WTC11 (cell line): ENCODE results near the gene DMPK.
A peak's percentile ranks its signal among the peaks of the same experiment; 100 is the strongest.

Experiments used
- CREB1 ChIP-seq: sonication (generic); formaldehyde crosslinking; IDR thresholded peaks from 2 replicates; pipeline ENCODE4 v1.8.0; 2023; ENCODE audit warnings: mild to moderate bottlenecking, missing genetic modification reagents
- ELF4 ChIP-seq: sonication (generic); formaldehyde crosslinking; IDR thresholded peaks from 2 replicates; pipeline ENCODE4 v1.8.1; 2022; ENCODE audit warnings: low read depth, mild to moderate bottlenecking, moderate library complexity, missing genetic modification reagents
- NFATC4 ChIP-seq: fragments of 250-450 bp; sonication (Bioruptor Pico); IDR thresholded peaks from 2 replicates; pipeline ENCODE4 v1.9.0; 2021; ENCODE audit warnings: mild to moderate bottlenecking
- NR1H2 ChIP-seq: sonication (generic); formaldehyde crosslinking; IDR thresholded peaks from 2 replicates; pipeline ENCODE4 v1.9.0; 2021; ENCODE audit warnings: mild to moderate bottlenecking, moderate library complexity, missing genetic modification reagents
- PRRX2 ChIP-seq: fragments of 250-450 bp; sonication (Bioruptor Pico); IDR thresholded peaks from 2 replicates; pipeline ENCODE4 v1.8.0; 2021; ENCODE audit warnings: mild to moderate bottlenecking
- TEAD4 ChIP-seq: sonication (generic); formaldehyde crosslinking; IDR thresholded peaks from 2 replicates; pipeline ENCODE4 v1.8.0; 2022; ENCODE audit warnings: mild to moderate bottlenecking, missing genetic modification reagents
- TP53 ChIP-seq: sonication (generic); formaldehyde crosslinking; IDR thresholded peaks from 2 replicates; pipeline ENCODE4 v1.8.1; 2023; ENCODE audit warnings: mild to moderate bottlenecking, missing genetic modification reagents
- ZNF232 ChIP-seq: sonication (generic); formaldehyde crosslinking; IDR thresholded peaks from 2 replicates; pipeline ENCODE4 v1.8.0; 2022; ENCODE audit warnings: mild to moderate bottlenecking, missing genetic modification reagents
- ZNF263 ChIP-seq: sonication (generic); formaldehyde crosslinking; IDR thresholded peaks from 2 replicates; pipeline ENCODE4 v1.8.1; 2022; ENCODE audit warnings: low read depth, mild to moderate bottlenecking, moderate library complexity, missing genetic modification reagents
- TF ChIP-seq, protein P1 (sequence below): sonication (generic); formaldehyde crosslinking; IDR thresholded peaks from 2 replicates; pipeline ENCODE4 v1.8.0; 2022; ENCODE audit warnings: mild to moderate bottlenecking, missing genetic modification reagents
- TF ChIP-seq, protein P2 (sequence below): fragments of 200-600 bp; IDR thresholded peaks from 2 replicates; pipeline ENCODE4 v1.8.0; 2022; ENCODE audit warnings: antibody characterized with exemption
- TF ChIP-seq, protein P3 (sequence below): sonication (generic); formaldehyde crosslinking; IDR thresholded peaks from 2 replicates; pipeline ENCODE4 v1.8.0; 2022; ENCODE audit warnings: mild to moderate bottlenecking, missing genetic modification reagents
- TF ChIP-seq, protein P4 (sequence below): sonication (generic); formaldehyde crosslinking; IDR thresholded peaks from 2 replicates; pipeline ENCODE4 v1.8.0; 2022; ENCODE audit warnings: mild to moderate bottlenecking, missing genetic modification reagents

DNA sequence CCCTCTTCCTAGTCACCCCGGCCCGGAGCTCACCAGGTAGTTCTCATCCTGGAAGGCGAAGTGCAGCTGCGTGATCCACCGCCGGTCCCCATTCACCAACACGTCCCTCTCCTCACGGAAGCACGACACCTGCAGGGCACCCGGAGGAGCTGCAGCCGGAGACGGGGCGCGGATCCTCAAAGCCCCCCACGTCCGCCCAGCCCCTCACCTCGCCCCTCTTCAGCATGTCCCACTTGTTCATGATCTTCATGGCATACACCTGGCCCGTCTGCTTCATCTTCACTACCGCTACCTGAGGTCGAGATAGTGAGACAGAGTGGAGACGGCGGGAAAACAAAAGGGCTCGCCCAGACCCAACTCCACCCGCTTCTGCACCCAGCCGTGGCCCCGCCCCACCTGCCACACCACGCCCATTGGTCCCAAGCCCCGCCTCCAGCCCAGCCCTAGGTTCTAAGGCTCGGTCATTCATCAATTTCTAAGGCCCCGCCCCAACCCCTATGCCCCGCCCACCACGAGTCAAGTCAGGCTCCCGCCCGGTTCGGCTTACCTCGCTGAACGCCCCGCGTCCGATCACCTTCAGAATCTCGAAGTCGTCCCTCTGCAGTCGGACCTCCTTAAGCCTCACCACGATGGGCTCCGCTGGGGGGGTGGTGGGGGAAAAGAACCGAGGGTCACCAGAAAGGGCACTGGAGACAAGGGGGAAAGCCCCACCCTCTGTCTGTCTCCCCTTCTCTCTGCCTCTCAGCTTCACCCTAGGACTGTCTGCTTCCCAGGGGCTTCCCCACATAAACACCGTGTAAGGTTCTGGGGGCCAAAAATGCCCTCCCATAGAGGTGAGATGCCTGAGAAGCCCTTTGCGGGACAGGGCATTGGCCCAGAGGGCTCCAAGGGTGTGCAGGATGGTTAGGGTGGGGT, 2.8 kb downstream of the DMPK start:
- TF ChIP-seq, protein P1, sequence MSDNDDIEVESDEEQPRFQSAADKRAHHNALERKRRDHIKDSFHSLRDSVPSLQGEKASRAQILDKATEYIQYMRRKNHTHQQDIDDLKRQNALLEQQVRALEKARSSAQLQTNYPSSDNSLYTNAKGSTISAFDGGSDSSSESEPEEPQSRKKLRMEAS (CRISPR knock-in tag) = no peak
- TF ChIP-seq TEAD4 (no peak), PRRX2 (CRISPR knock-in tag) (no peak), NR1H2 (CRISPR knock-in tag) (no peak), CREB1 (no peak), ELF4 (CRISPR knock-in tag) (no peak), NFATC4 (CRISPR knock-in tag) (0 out of 2 replicates have a peak, but pooled peaks have one; percentile 27), TP53 (no peak), ZNF232 (CRISPR knock-in tag) (no peak), ZNF263 (CRISPR knock-in tag) (no peak)
- TF ChIP-seq, protein P2, sequence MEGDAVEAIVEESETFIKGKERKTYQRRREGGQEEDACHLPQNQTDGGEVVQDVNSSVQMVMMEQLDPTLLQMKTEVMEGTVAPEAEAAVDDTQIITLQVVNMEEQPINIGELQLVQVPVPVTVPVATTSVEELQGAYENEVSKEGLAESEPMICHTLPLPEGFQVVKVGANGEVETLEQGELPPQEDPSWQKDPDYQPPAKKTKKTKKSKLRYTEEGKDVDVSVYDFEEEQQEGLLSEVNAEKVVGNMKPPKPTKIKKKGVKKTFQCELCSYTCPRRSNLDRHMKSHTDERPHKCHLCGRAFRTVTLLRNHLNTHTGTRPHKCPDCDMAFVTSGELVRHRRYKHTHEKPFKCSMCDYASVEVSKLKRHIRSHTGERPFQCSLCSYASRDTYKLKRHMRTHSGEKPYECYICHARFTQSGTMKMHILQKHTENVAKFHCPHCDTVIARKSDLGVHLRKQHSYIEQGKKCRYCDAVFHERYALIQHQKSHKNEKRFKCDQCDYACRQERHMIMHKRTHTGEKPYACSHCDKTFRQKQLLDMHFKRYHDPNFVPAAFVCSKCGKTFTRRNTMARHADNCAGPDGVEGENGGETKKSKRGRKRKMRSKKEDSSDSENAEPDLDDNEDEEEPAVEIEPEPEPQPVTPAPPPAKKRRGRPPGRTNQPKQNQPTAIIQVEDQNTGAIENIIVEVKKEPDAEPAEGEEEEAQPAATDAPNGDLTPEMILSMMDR = peak; percentile 72; the same call in 1 of the 2 replicates
- TF ChIP-seq, protein P3, sequence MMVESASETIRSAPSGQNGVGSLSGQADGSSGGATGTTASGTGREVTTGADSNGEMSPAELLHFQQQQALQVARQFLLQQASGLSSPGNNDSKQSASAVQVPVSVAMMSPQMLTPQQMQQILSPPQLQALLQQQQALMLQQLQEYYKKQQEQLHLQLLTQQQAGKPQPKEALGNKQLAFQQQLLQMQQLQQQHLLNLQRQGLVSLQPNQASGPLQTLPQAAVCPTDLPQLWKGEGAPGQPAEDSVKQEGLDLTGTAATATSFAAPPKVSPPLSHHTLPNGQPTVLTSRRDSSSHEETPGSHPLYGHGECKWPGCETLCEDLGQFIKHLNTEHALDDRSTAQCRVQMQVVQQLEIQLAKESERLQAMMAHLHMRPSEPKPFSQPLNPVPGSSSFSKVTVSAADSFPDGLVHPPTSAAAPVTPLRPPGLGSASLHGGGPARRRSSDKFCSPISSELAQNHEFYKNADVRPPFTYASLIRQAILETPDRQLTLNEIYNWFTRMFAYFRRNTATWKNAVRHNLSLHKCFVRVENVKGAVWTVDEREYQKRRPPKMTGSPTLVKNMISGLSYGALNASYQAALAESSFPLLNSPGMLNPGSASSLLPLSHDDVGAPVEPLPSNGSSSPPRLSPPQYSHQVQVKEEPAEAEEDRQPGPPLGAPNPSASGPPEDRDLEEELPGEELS (CRISPR knock-in tag) = no peak
- TF ChIP-seq, protein P4, sequence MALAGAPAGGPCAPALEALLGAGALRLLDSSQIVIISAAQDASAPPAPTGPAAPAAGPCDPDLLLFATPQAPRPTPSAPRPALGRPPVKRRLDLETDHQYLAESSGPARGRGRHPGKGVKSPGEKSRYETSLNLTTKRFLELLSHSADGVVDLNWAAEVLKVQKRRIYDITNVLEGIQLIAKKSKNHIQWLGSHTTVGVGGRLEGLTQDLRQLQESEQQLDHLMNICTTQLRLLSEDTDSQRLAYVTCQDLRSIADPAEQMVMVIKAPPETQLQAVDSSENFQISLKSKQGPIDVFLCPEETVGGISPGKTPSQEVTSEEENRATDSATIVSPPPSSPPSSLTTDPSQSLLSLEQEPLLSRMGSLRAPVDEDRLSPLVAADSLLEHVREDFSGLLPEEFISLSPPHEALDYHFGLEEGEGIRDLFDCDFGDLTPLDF (CRISPR knock-in tag) = no peak
